NCI-H2029 treated with DMSO at 0.1 percent for 48 hours (cell line): ENCODE measurements around the gene TMEM109.

Experiments used
- DNase-seq: peaks from one replicate; lab custom pipeline; 2025; lab: John Stamatoyannopoulos, UW

Gene TMEM109

DNA sequence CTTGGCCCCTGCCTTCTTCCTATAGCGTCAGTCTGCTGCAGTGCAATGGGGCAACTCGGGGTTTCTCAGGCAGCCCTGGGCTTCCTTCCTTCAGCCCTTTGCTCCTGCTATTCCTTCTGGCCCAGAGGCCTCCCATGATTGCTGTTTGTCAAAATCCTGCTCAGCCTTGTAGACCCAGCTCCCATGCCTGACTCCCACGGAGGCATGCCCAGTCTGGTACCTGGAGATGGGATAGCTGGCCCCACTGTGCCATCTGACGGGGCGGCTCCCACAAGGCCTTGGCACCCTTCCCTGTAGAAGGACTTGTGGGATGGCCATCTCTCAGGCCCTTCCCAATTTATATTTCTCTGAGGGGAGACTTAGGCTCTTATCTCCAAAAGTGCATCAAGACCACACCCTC lies 56.9 kb downstream of the TMEM109 start:
- DNase-seq: no peak

- no peak for DNase-seq
These were observed 57.6 kb downstream of the TMEM109 start, which contains the start of gene CD6 for GRCh38 chr11:60971520-60971919. Gene CD6 (plus strand): TSS chr11:60971680. CDS start chr11:60971866, 186 bp downstream.

DNA sequence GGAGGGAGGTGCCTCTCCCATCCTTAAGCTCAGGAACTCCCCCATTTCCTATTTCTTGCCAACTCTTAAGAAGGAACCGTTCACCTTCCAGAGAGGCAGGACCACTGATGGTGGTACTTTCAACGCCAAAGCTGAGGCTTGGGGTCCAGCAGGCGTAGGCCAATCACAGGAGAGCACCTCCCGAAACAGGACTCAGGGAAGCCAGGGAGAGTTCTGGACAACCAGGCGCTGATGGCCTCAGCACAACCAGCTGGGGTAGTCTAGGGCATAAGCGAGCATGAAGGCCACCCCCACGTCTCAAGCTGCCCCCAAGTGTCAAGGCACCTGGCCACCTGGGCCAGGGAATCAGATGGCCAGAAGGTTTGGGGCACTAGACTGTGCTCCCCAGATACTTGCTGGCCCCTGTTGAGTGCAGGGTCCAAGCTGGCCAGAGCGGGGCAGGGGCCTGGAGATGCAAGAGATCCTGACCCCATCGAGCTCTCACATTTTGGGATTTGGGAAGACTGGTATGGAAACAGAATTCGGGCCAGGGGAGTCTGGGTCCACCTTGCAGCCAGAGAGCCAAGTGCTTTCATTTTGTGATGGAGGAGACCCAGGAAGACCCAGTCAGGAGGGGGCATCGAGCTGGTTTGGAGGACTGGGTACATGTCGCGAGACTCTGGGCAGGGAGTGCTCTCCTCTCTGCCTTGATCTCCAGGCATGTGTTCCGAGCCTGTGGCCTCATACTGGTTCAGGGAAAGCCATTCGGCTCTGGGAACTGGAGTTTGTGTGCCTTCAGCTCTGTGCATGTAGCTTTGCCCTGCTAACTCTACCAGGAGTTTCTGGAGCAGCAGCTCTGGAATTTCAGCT lies 58.4 kb downstream of the TMEM109 start:
- DNase-seq: no peak
